ENCODE data around the gene SIX6.

Gene SIX6

DNA sequence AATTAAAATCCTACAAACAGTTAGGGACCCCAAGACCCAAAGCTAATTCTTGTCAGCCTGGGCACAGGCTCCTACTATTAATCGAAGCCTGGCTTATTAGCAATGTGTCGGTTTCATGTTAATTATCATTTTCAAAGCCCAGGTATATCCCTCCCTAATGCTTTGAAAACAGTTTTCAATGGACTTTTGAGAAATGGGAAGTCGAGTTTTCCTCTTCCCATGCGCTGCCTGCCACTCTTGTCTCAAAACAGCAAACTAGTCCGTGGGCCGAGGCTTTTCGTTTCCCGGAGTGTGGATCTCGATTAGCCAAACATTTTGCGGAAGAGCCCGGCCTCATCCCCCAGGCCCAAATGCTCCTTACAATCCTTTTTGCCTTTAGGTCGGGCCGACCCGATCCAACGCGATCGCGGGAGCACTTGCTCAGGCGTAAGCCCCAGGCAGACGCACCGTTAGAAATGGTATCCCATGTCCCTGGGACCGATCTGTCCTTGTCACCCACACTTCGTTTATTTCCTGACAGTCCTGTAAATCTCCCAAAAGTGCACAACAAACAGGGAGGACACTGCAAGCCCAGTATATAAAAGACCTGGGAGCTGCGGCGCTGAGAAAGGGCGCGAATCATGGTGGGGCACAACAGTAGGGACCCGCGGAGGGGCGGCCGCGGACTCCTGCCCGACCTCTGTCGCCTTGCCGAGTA is 1.5 kb downstream of the SIX6 start:
- no peaks in the 10 kb centered on the region for H3K9me2 ChIP-seq (ENCODE audit: low read depth, low read length)
- H3K27ac ChIP-seq (ENCODE audit: low read depth, low read length, poor library complexity, severe bottlenecking): no peak overlapping the region
- TF ChIP-seq EZH2 (IDR thresholded peaks at IDR 0.05; ENCODE audit: borderline replicate concordance, low read length): no peak
- TF ChIP-seq, protein P1, sequence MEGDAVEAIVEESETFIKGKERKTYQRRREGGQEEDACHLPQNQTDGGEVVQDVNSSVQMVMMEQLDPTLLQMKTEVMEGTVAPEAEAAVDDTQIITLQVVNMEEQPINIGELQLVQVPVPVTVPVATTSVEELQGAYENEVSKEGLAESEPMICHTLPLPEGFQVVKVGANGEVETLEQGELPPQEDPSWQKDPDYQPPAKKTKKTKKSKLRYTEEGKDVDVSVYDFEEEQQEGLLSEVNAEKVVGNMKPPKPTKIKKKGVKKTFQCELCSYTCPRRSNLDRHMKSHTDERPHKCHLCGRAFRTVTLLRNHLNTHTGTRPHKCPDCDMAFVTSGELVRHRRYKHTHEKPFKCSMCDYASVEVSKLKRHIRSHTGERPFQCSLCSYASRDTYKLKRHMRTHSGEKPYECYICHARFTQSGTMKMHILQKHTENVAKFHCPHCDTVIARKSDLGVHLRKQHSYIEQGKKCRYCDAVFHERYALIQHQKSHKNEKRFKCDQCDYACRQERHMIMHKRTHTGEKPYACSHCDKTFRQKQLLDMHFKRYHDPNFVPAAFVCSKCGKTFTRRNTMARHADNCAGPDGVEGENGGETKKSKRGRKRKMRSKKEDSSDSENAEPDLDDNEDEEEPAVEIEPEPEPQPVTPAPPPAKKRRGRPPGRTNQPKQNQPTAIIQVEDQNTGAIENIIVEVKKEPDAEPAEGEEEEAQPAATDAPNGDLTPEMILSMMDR (IDR thresholded peaks at IDR 0.05; ENCODE audit: low read length): no peak
- H3K4me2 ChIP-seq (ENCODE audit: low read length): no peak overlapping the region
- H3K9ac ChIP-seq (ENCODE audit: low read length): no peak overlapping the region
- H3K9me3 ChIP-seq (ENCODE audit: low read length): no peaks in the 10 kb centered on the region
- H3K4me1 ChIP-seq (ENCODE audit: insufficient read depth, low read length, severe bottlenecking): peaks cover 5% of the 10 kb centered on the region
- H3K27me3 ChIP-seq (ENCODE audit: insufficient read depth, low read length): no peaks in the 10 kb centered on the region; the same call in 1 of the 2 replicates
- H2AFZ ChIP-seq (ENCODE audit: low read length): no peak overlapping the region
- H4K20me1 ChIP-seq (ENCODE audit: insufficient read depth, low read length): no peaks in the 10 kb centered on the region
- H3K4me3 ChIP-seq (ENCODE audit: low read depth, low read length, poor library complexity, severe bottlenecking): no peak overlapping the region
- H3K79me2 ChIP-seq (ENCODE audit: insufficient read depth, low read length): no peaks in the 10 kb centered on the region
- no peaks in the 10 kb centered on the region for H3K36me3 ChIP-seq (ENCODE audit: insufficient read depth, low read length)
- H3F3A ChIP-seq (ENCODE audit: insufficient read depth, low read length): no peaks in the 10 kb centered on the region

DNA sequence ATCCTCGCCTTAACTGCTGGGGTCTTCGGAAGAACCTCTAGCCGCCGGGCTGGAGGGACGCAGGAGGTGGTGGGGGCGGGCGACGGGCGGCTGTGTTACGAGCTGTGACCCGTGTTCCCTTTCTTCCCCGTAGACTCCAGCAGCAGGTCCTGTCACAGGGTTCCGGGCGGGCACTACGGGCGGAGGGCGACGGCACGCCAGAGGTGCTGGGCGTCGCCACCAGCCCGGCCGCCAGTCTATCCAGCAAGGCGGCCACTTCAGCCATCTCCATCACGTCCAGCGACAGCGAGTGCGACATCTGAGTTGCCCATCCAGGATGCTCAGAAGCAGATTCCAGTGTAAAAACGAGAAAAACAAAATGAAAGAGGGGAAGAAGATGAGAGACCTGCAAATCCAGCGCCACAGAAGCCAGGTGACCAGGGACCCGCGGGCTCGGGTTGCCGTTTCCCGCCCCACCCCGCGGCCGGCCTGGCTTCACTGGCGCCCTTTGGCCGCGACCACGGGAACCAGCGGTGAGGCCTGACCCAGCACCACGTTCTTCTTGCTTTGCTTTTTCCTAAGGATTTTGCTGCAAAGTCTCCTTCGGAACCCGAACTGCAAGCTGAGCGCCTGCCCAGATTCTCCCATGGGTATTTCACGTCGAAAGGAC is 2.1 kb downstream of the SIX6 start:
- no peak overlapping the region for H2AFZ ChIP-seq (ENCODE audit: low read length)
- H3F3A ChIP-seq (ENCODE audit: insufficient read depth, low read length): no peaks in the 10 kb centered on the region
- no peak overlapping the region for H3K4me3 ChIP-seq (ENCODE audit: low read depth, low read length, poor library complexity, severe bottlenecking)
- no peaks in the 10 kb centered on the region for H3K36me3 ChIP-seq (ENCODE audit: insufficient read depth, low read length)
- H4K20me1 ChIP-seq (ENCODE audit: insufficient read depth, low read length): no peaks in the 10 kb centered on the region
- H3K27ac ChIP-seq (ENCODE audit: low read depth, low read length, poor library complexity, severe bottlenecking): no peak overlapping the region
- H3K4me2 ChIP-seq (ENCODE audit: low read length): no peak overlapping the region
- H3K4me1 ChIP-seq (ENCODE audit: insufficient read depth, low read length, severe bottlenecking): peaks cover 5% of the 10 kb centered on the region
- H3K79me2 ChIP-seq (ENCODE audit: insufficient read depth, low read length): no peaks in the 10 kb centered on the region
- no peaks in the 10 kb centered on the region for H3K9me2 ChIP-seq (ENCODE audit: low read depth, low read length)
- H3K9me3 ChIP-seq (ENCODE audit: low read length): no peaks in the 10 kb centered on the region
- no peaks in the 10 kb centered on the region for H3K27me3 ChIP-seq (ENCODE audit: insufficient read depth, low read length)
- no peak for TF ChIP-seq EZH2 (IDR thresholded peaks at IDR 0.05; ENCODE audit: borderline replicate concordance, low read length)
- TF ChIP-seq, protein P1 (IDR thresholded peaks at IDR 0.05; ENCODE audit: low read length): no peak
- no peak overlapping the region for H3K9ac ChIP-seq (ENCODE audit: low read length)

DNA sequence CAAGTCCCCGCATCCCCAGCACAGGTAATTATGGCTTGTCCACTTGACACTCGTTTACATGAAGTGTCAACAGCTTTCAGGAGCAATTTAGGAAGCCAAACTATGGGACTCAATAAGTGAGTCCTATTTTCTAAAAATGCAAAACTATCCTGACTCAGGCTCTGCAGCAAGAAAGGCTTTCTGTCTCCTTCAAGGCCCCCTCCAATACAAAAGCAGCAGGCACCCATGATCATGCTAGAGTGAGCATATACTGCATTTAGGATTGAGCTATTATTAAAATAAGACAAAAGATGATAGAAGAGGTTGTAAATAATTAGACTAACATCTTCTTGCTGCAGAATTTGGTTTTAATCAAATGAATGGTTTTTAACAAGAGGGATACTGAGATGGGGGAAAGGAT is 3.2 kb downstream of the SIX6 start:
- H3K9me2 ChIP-seq (ENCODE audit: low read depth, low read length): no peaks in the 10 kb centered on the region
- TF ChIP-seq EZH2 (IDR thresholded peaks at IDR 0.05; ENCODE audit: borderline replicate concordance, low read length): no peak
- TF ChIP-seq, protein P1 (IDR thresholded peaks at IDR 0.05; ENCODE audit: low read length): no peak
- peaks cover 5% of the 10 kb centered on the region for H3K4me1 ChIP-seq (ENCODE audit: insufficient read depth, low read length, severe bottlenecking)
- no peak overlapping the region for H3K27ac ChIP-seq (ENCODE audit: low read depth, low read length, poor library complexity, severe bottlenecking)
- H4K20me1 ChIP-seq (ENCODE audit: insufficient read depth, low read length): no peaks in the 10 kb centered on the region
- H3K4me2 ChIP-seq (ENCODE audit: low read length): no peak overlapping the region
- H3K4me3 ChIP-seq (ENCODE audit: low read depth, low read length, poor library complexity, severe bottlenecking): no peak overlapping the region
- H3F3A ChIP-seq (ENCODE audit: insufficient read depth, low read length): no peaks in the 10 kb centered on the region
- H3K36me3 ChIP-seq (ENCODE audit: insufficient read depth, low read length): no peaks in the 10 kb centered on the region
- no peaks in the 10 kb centered on the region for H3K27me3 ChIP-seq (ENCODE audit: insufficient read depth, low read length)
- no peak overlapping the region for H2AFZ ChIP-seq (ENCODE audit: low read length)
- H3K9me3 ChIP-seq (ENCODE audit: low read length): no peaks in the 10 kb centered on the region
- no peaks in the 10 kb centered on the region for H3K79me2 ChIP-seq (ENCODE audit: insufficient read depth, low read length)
- no peak overlapping the region for H3K9ac ChIP-seq (ENCODE audit: low read length)

All from OCI-LY1 (cell line).